Effector memory CD8-positive, alpha-beta T cell (primary cell): ENCODE results near the gene TRAPPC2L.
"Not testable (repeated sequence)": the region's sequence is repeated elsewhere in the genome, so short reads cannot be mapped to it uniquely, and the experiment has no call there.

Experiments used
- ATAC-seq: fragments of 150-1000 bp; cut with Tn5 transposase; replicated peaks from 2 replicates; pipeline ENCODE4 v1.10.0; 2021; ENCODE audit warnings: mild to moderate bottlenecking, moderate library complexity
- DNase-seq, 3 experiments: peaks; one replicate each; pipeline ENCODE4 v3.0.0; 2021
- H3K27ac Mint-ChIP-seq, 2 donors: one replicate each; pipeline ENCODE4 v1.8.0; 2022; ENCODE audit warnings: mild to moderate bottlenecking in 2 of 2, mixed read lengths in 2 of 2, moderate library complexity in 2 of 2
- H3K27me3 Mint-ChIP-seq, 2 donors: one replicate each; pipeline ENCODE4 v1.8.0; 2022; ENCODE audit warnings: mixed read lengths in 2 of 2
- H3K36me3 Mint-ChIP-seq: one replicate; pipeline ENCODE4 v1.8.0; 2022; ENCODE audit warnings: mild to moderate bottlenecking, moderate library complexity, mixed read lengths; ENCODE audit not compliant: insufficient read depth
- H3K4me1 Mint-ChIP-seq, 2 donors: one replicate each; pipeline ENCODE4 v1.8.0; 2022; ENCODE audit warnings: low read depth in 2 of 2, mixed read lengths in 2 of 2
- H3K4me3 Mint-ChIP-seq, 2 donors: one replicate each; pipeline ENCODE4 v1.8.0; 2022; ENCODE audit warnings: mild to moderate bottlenecking in 2 of 2, mixed read lengths in 2 of 2, moderate library complexity in 2 of 2
- H3K9me3 Mint-ChIP-seq, 2 donors: one replicate each; pipeline ENCODE4 v1.8.0; 2022; ENCODE audit warnings: mixed read lengths in 2 of 2

TRAPPC2L gene

GRCh38 chr16:88883117-88883895, 26.4 kb downstream of the TRAPPC2L start:
- no peak overlapping the region for H3K4me3 Mint-ChIP-seq
- H3K36me3 Mint-ChIP-seq, result no peaks in the 10 kb centered on the region
- no peak overlapping the region for H3K27ac Mint-ChIP-seq
- peaks cover 0 to 13% of the 10 kb centered on the region in 2 donors for H3K27me3 Mint-ChIP-seq
- DNase-seq, result no peak
- H3K9me3 Mint-ChIP-seq, result no peaks in the 10 kb centered on the region
- H3K4me1 Mint-ChIP-seq, result peaks cover 6% of the 10 kb centered on the region in 2 donors
- ATAC-seq, result no peak

DNA sequence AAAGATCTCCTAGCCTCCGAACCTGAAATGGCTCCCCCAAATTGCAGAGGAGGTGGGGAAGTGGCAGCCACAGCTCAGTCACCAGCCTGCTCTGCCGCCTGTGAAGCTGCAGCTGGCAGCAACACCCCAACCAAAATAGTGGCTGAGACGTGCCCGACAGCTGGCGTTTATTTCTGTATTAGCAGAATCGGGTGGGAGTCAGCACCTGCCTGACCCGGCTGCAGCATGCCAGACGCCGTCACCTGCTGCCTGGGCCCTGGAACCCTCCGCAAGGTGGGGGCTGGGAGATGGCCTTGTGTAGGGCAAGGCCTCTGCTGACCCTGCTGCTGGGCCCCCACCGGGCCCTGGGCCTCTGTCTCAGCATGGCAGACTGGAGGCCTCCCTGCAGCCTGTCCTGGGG, 27.0 kb downstream of the TRAPPC2L start:
- Mint-ChIP-seq H3K9me3 (no peaks in the 10 kb centered on the region), H3K36me3 (no peaks in the 10 kb centered on the region), H3K27ac (no peak overlapping the region), H3K4me3 (no peak overlapping the region), H3K4me1 (peaks cover 6% of the 10 kb centered on the region in 2 donors), H3K27me3 (peaks cover 0 to 12% of the 10 kb centered on the region in 2 donors)
- no peak for ATAC-seq
- no peak for DNase-seq

DNA sequence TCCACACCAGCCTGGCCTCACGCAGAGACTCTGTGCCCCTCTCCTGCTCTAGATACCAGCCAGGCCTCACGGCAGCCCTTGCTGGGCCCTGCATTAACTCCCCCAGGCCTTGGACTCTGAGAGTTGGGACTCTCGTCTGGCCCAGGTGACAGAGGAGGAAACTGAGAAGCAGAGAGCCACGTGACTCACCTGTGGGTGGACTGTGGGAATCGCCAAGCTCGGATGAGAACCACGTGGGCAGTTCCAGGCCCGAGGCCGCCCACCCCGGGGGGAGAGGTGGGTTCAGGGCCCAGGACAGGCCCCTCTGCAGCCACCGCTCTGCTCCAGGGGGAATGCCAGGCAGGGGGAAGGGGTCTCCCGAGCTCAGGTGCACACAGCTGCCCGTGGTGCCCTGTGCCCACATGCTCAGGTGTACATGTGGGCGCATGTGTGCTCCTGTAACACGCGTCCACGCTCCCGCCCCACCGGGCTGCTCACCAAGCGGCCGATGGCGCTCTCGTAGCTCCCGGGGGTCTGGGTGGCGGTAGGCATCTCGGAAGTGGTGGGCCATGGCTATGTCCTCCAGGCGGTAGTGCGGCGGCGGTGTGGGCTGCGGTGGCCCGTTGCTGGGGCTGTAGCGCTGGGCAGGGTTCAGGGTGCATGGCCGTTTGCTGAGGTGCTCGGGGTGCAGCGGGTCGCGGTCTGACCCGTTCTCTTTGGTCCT, 27.8 kb downstream of the TRAPPC2L start:
- no peaks in the 10 kb centered on the region for H3K9me3 Mint-ChIP-seq
- H3K4me1 Mint-ChIP-seq, result peaks cover 6% of the 10 kb centered on the region in 2 donors
- H3K4me3 Mint-ChIP-seq, result no peak overlapping the region
- ATAC-seq (no peak), DNase-seq (no peak)
- no peak overlapping the region for H3K27ac Mint-ChIP-seq
- H3K27me3 Mint-ChIP-seq, result peaks cover 0 to 9% of the 10 kb centered on the region in 2 donors
- H3K36me3 Mint-ChIP-seq, result no peaks in the 10 kb centered on the region

- no peaks in the 10 kb centered on the region for H3K9me3 Mint-ChIP-seq
- peaks cover 6% of the 10 kb centered on the region in 2 donors for H3K4me1 Mint-ChIP-seq
- no peak for DNase-seq
- no peak overlapping the region for H3K4me3 Mint-ChIP-seq
- no peak overlapping the region for H3K27ac Mint-ChIP-seq
- no peaks in the 10 kb centered on the region for H3K27me3 Mint-ChIP-seq
- H3K36me3 Mint-ChIP-seq, result peaks cover 2% of the 10 kb centered on the region
- no peak for ATAC-seq
Measured at GRCh38 chr16:88885693-88886280, 28.9 kb downstream of the TRAPPC2L start.

- H3K9me3 Mint-ChIP-seq, result no peaks in the 10 kb centered on the region
- no peaks in the 10 kb centered on the region for H3K27me3 Mint-ChIP-seq
- H3K4me3 Mint-ChIP-seq, result no peak overlapping the region
- H3K36me3 Mint-ChIP-seq, result peaks cover 4% of the 10 kb centered on the region
- ATAC-seq (no peak), DNase-seq (no peak)
- no peak overlapping the region for H3K27ac Mint-ChIP-seq
- H3K4me1 Mint-ChIP-seq, result peaks cover 6% of the 10 kb centered on the region in 2 donors
Measured at GRCh38 chr16:88886420-88886844, 29.5 kb downstream of the TRAPPC2L start.

DNA sequence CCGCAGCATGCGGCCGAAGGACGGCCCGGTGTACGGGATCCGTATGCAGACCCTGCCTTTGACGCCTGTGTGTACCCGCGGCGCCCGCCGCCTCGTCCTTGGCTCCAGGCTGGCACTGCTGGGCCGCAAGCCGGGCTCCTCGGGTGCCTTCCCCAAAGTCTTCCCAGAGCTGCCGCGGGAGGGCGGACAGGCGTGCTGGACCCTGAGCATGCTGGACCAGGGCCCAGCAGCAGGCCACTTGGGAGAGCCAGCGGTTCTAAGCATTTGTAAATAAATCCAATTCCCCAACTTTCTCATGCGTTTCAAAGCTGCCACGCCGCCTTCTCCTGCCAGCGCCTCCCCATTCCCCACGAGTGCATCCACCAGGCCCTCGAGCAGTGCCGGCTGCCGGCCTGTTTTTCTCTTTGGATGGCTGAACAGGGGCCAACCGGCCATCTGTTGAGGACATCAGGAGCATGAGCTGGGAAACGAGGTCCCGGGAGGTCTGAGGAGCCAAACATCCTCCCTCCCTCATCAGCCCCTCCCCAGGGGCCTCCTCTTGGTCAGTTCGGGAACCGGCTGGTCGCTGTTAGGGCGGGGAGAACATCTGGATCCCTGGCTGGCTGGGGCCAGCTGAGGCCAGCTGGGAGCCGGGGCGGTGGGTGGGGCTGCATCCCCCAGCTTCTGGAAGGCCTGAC, 30.1 kb downstream of the TRAPPC2L start:
- DNase-seq, result no peak
- Mint-ChIP-seq H3K4me1 (peaks cover 6% of the 10 kb centered on the region in 2 donors), H3K9me3 (no peaks in the 10 kb centered on the region), H3K27ac (no peak overlapping the region), H3K27me3 (no peaks in the 10 kb centered on the region), H3K36me3 (peaks cover 4% of the 10 kb centered on the region), H3K4me3 (no peak overlapping the region)
- no peak for ATAC-seq

DNA sequence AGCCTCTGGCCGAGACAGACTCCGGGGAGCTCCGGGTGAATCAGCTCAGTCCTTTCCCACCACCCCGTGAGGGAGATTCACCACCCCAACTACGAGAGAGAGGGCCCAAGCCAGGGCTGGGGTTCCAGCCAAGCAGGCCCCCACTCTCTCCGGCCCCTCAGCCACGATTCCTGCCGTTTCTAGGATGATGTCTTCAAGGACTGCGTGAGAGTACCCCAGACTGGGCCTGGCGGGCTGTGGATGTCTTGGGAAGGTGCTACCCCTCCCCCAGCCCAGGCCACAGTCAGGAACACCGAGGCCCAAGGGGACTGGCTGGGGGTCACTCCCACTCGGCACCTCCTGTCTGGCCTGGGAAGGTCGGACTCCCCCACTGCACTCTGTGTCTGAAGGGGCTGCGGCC, 31.1 kb downstream of the TRAPPC2L start:
- H3K27ac Mint-ChIP-seq, result no peak overlapping the region
- no peaks in the 10 kb centered on the region for H3K9me3 Mint-ChIP-seq
- ATAC-seq (no peak), DNase-seq (no peak)
- H3K4me3 Mint-ChIP-seq, result no peak overlapping the region
- no peaks in the 10 kb centered on the region for H3K4me1 Mint-ChIP-seq
- peaks cover 4% of the 10 kb centered on the region for H3K36me3 Mint-ChIP-seq
- H3K27me3 Mint-ChIP-seq, result no peaks in the 10 kb centered on the region

- DNase-seq, result no peak
Measured at GRCh38 chr16:88888461-88889387, 31.8 kb downstream of the TRAPPC2L start.

DNA sequence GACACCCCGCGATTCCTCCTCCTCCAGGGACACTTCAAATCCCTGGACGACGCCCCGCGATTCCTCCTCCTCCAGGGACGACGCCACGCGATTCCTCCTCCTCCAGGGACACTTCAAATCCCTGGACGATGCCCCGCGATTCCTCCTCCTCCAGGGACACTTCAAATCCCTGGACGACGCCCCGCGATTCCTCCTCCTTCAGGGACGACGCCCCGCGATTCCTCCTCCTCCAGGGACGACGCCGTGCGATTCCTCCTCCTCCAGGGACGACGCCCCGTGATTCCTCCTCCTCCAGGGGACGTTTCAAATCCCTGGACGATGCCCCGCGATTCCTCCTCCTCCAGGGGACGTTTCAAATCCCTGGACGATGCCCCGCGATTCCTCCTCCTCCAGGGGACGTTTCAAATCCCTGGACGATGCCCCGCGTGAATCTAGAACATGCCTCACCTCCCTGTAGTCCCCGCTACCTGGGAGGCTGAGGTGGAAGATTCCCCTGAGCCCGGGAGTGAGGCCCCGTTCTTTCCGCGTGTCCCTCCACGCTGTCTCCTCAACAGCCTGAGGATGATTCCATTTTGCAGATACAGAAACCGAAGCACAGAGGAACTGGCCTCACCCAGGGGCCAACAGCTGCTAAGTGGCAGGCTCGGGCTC, 32.9 kb downstream of the TRAPPC2L start:
- H3K4me1 Mint-ChIP-seq, H3K4me3 Mint-ChIP-seq, H3K36me3 Mint-ChIP-seq, H3K27ac Mint-ChIP-seq, ATAC-seq, H3K27me3 Mint-ChIP-seq, H3K9me3 Mint-ChIP-seq, DNase-seq: not testable (repeated sequence)

More at GRCh38 chr16:88888461-88889387, 31.8 kb downstream of the TRAPPC2L start:
- Mint-ChIP-seq H3K4me1 (no peaks in the 10 kb centered on the region), H3K4me3 (no peak overlapping the region), H3K27me3 (no peaks in the 10 kb centered on the region), H3K27ac (no peak overlapping the region), H3K36me3 (peaks cover 4% of the 10 kb centered on the region), H3K9me3 (no peaks in the 10 kb centered on the region)
- no peak for ATAC-seq

DNA sequence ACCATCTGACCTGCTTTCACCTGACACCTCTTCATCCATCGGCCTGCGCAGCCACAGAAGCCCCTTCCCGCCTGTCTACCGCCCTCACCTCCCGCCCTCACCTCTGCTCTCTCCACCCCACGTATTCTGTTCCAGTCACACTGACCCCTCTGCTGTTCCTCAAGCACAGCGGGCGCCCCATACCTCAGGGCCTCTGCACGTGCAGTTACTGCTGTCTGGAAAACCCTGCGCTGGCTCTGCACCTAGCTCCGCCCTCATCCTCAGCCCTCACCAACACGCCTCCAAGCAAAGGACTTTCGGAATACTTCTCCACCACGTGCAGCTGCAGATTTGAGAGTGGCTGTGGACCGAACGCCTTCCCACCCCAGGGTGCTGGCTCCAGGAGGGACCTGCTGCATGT, 34.2 kb downstream of the TRAPPC2L start:
- no peaks in the 10 kb centered on the region for H3K4me1 Mint-ChIP-seq
- H3K27ac Mint-ChIP-seq, result no peak overlapping the region
- no peaks in the 10 kb centered on the region for H3K27me3 Mint-ChIP-seq
- no peaks in the 10 kb centered on the region for H3K9me3 Mint-ChIP-seq
- no peak for DNase-seq
- peaks cover 4% of the 10 kb centered on the region for H3K36me3 Mint-ChIP-seq
- H3K4me3 Mint-ChIP-seq, result no peak overlapping the region
- ATAC-seq, result no peak

GRCh38 chr16:88892065-88892464, 35.1 kb downstream of the TRAPPC2L start:
- DNase-seq (no peak), ATAC-seq (no peak)
- H3K36me3 Mint-ChIP-seq, result peaks cover 4% of the 10 kb centered on the region
- no peaks in the 10 kb centered on the region for H3K4me1 Mint-ChIP-seq
- H3K27ac Mint-ChIP-seq, result no peak overlapping the region
- H3K9me3 Mint-ChIP-seq, result no peaks in the 10 kb centered on the region
- no peak overlapping the region for H3K4me3 Mint-ChIP-seq
- H3K27me3 Mint-ChIP-seq, result no peaks in the 10 kb centered on the region

GRCh38 chr16:88893127-88893968, 36.4 kb downstream of the TRAPPC2L start:
- Mint-ChIP-seq H3K4me3 (no peak overlapping the region), H3K9me3 (no peaks in the 10 kb centered on the region), H3K27me3 (no peaks in the 10 kb centered on the region), H3K4me1 (no peaks in the 10 kb centered on the region), H3K27ac (no peak overlapping the region), H3K36me3 (peaks cover 4% of the 10 kb centered on the region)
- no peak for ATAC-seq
- no peak for DNase-seq
